ENCODE measurements around the gene ATXN1L. TPM values are rescaled to one million over a fixed set of nuclear protein-coding genes. Genes with fewer than 3 reads are reported as not detected.
"Not testable (repeated sequence)": the region's sequence is repeated elsewhere in the genome, so short reads cannot be mapped to it uniquely, and the experiment has no call there.

Gene ATXN1L
- total RNA-seq, 1 donor from 2014 or later = 7.7 TPM

GRCh38 chr16:71889147-71889546 is 43.4 kb downstream of the ATXN1L start:
- FAIRE-seq (no peak), DNase-seq (ENCODE audit: low spot score in 2 of 2) (no peak)

GRCh38 chr16:71893888-71894228 is 48.1 kb downstream of the ATXN1L start:
- DNase-seq (ENCODE audit: low spot score in 2 of 2) = no peak

GRCh38 chr16:71894229-71894920 is 48.6 kb downstream of the ATXN1L start:
- DNase-seq (ENCODE audit: low spot score in 2 of 2) (no peak), FAIRE-seq (no peak)

More at GRCh38 chr16:71893888-71894228, 48.1 kb downstream of the ATXN1L start:
- FAIRE-seq = no peak

- FAIRE-seq (no peak), DNase-seq (ENCODE audit: low spot score in 2 of 2) (peak; percentile 96 to 98)
Measured at GRCh38 chr16:71894921-71895678, 49.3 kb downstream of the ATXN1L start, which contains the start of gene IST1. Gene IST1 (plus strand): TSS chr16:71895531. CDS start chr16:71915641, 20,110 bp downstream.

GRCh38 chr16:71895679-71896365 is 50.0 kb downstream of the ATXN1L start:
- FAIRE-seq (no peak), DNase-seq (ENCODE audit: low spot score in 2 of 2) (peak in 1 of 2 donors; percentile 42)

GRCh38 chr16:71896764-71897368 is 51.1 kb downstream of the ATXN1L start:
- FAIRE-seq (no peak), DNase-seq (ENCODE audit: low spot score in 2 of 2) (no peak)

- DNase-seq (ENCODE audit: low spot score in 2 of 2) (no peak), FAIRE-seq (no peak)
Measured at GRCh38 chr16:71899171-71899570, 53.4 kb downstream of the ATXN1L start.

- FAIRE-seq (no peak), DNase-seq (ENCODE audit: low spot score in 2 of 2) (no peak)
Measured at GRCh38 chr16:71902656-71903365, 57.0 kb downstream of the ATXN1L start.

- FAIRE-seq (no peak), DNase-seq (ENCODE audit: low spot score in 2 of 2) (no peak)
Measured at GRCh38 chr16:71903608-71904007, 57.8 kb downstream of the ATXN1L start.

GRCh38 chr16:71904239-71904638 is 58.5 kb downstream of the ATXN1L start:
- DNase-seq (ENCODE audit: low spot score in 2 of 2) = no peak
- FAIRE-seq = no peak

- not testable (repeated sequence) for DNase-seq (ENCODE audit: low spot score in 2 of 2); FAIRE-seq
Measured at GRCh38 chr16:71905765-71906164, 60.0 kb downstream of the ATXN1L start.

Other genes with a start within 250 kb of the ATXN1L start
- not detected for gene MARVELD3, start 219.8 kb upstream of the ATXN1L start, total RNA-seq
- gene PHLPP2, start 121.3 kb upstream of the ATXN1L start, total RNA-seq = 26.9 TPM
- 90.9 TPM for gene AP1G1, start 37.1 kb upstream of the ATXN1L start, total RNA-seq
- gene ZNF821, start 38.2 kb downstream of the ATXN1L start, total RNA-seq = 36.7 TPM
- 117 TPM for gene IST1, start 49.6 kb downstream of the ATXN1L start, total RNA-seq
- under 0.01 TPM for gene PKD1L3, start 154.4 kb downstream of the ATXN1L start, total RNA-seq
- gene DHODH, start 162.8 kb downstream of the ATXN1L start, total RNA-seq = 2.4 TPM
- 0.41 TPM for gene HP, start 208.5 kb downstream of the ATXN1L start, total RNA-seq
- under 0.01 TPM for gene HPR, start 217.2 kb downstream of the ATXN1L start, total RNA-seq
- gene TXNL4B, start 247.6 kb downstream of the ATXN1L start, total RNA-seq = 10.2 TPM
- 57.1 TPM for gene DHX38, start 247.9 kb downstream of the ATXN1L start, total RNA-seq